GM12878 (cell line): ENCODE measurements around the gene SLC9A7.

Experiments
- BCLAF1 ChIP-seq: fragments of 450-650 bp; IDR thresholded peaks from 2 replicates; pipeline ENCODE4 v1.6.1; 2017; ENCODE audit warnings: antibody characterized with exemption, mild to moderate bottlenecking, moderate library complexity
- CEBPB ChIP-seq, 2 experiments: fragments of 150-350 bp in 1 of 2; IDR thresholded peaks; 2 replicates each; pipeline ENCODE4 v1.6.1; 2012 to 2014; ENCODE audit warnings: low read depth in 2 of 2, low read length in 2 of 2, borderline replicate concordance in 1 of 2, inconsistent platforms in 1 of 2
- CHD2 ChIP-seq: IDR thresholded peaks from 2 replicates; pipeline ENCODE4 v1.6.1; 2011; ENCODE audit warnings: low read depth, low read length, improper control_type of control experiment, borderline replicate concordance
- CTCF ChIP-seq, 3 experiments: IDR thresholded peaks in 2 of 3; conservative IDR thresholded peaks in 1 of 3; 2 replicates each; pipeline ENCODE4 v1.5.1; 2011; ENCODE audit warnings: low read depth in 3 of 3, low read length in 3 of 3, mild to moderate bottlenecking in 3 of 3, control low read depth in 2 of 3, moderate library complexity in 2 of 3, inconsistent platforms in 1 of 3, mixed read lengths in 1 of 3; ENCODE audit not compliant: control insufficient read depth in 2 of 3, insufficient read depth in 1 of 3; ENCODE audit errors: extremely low read depth in 1 of 3
- DPF2 ChIP-seq: fragments of 450-650 bp; IDR thresholded peaks from 2 replicates; pipeline ENCODE4 v1.6.1; 2017; ENCODE audit warnings: mild to moderate bottlenecking
- EP300 ChIP-seq, 2 experiments: fragments of 150-350 bp in 1 of 2; IDR thresholded peaks; 2 replicates each; pipeline ENCODE4 v1.6.1; 2011 to 2012; ENCODE audit warnings: low read depth in 2 of 2, low read length in 2 of 2, borderline replicate concordance in 1 of 2, improper control_type of control experiment in 1 of 2, inconsistent platforms in 1 of 2; ENCODE audit not compliant: control insufficient read depth in 1 of 2
- MTA3 ChIP-seq: IDR thresholded peaks from 2 replicates; pipeline ENCODE4 v1.6.1; 2012; ENCODE audit warnings: low read length, inconsistent platforms, borderline replicate concordance
- NFIC ChIP-seq: IDR thresholded peaks from 2 replicates; pipeline ENCODE4 v1.6.1; 2012; ENCODE audit warnings: low read depth, mild to moderate bottlenecking, inconsistent platforms, low read length, moderate library complexity
- NFYA ChIP-seq: IDR thresholded peaks from 2 replicates; pipeline ENCODE4 v1.6.1; 2011; ENCODE audit warnings: low read depth, mild to moderate bottlenecking, low read length, improper control_type of control experiment, borderline replicate concordance
- NR2C2 ChIP-seq: IDR thresholded peaks from 2 replicates; pipeline ENCODE4 v1.6.1; 2011; ENCODE audit warnings: borderline replicate concordance, low read depth; ENCODE audit not compliant: control insufficient read depth, insufficient read length
- NRF1 ChIP-seq: conservative IDR thresholded peaks from 2 replicates; pipeline ENCODE4 v1.6.1; 2011; ENCODE audit warnings: mild to moderate bottlenecking, low read depth, low read length, improper control_type of control experiment
- POLR2A ChIP-seq: IDR thresholded peaks from 2 replicates; pipeline ENCODE4 v1.6.1; 2011; ENCODE audit warnings: low read depth, mild to moderate bottlenecking, low read length
- RAD21 ChIP-seq: IDR thresholded peaks from 2 replicates; pipeline ENCODE4 v1.6.1; 2011; ENCODE audit warnings: mild to moderate bottlenecking, low read depth, low read length, moderate library complexity; ENCODE audit not compliant: insufficient read depth
- YBX1 ChIP-seq: fragments of 450-650 bp; IDR thresholded peaks from 2 replicates; pipeline ENCODE4 v1.6.1; 2016; ENCODE audit warnings: antibody characterized with exemption

GRCh38 chrX:46782034-46782433 is 23.1 kb upstream of the SLC9A7 start:
- TF ChIP-seq CHD2: no peak
- TF ChIP-seq BCLAF1: no peak
- TF ChIP-seq NRF1: no peak
- TF ChIP-seq CEBPB (IDR thresholded peaks at IDR 0.05; ENCODE audit: borderline replicate concordance in 1 of 2, low read depth in 2 of 2, low read length in 2 of 2): no peak
- TF ChIP-seq CTCF (IDR thresholded peaks at IDR 0.05 in 2 of 3, conservative IDR thresholded peaks at IDR 0.05 in 1 of 3; ENCODE audit: control insufficient read depth in 2 of 3, extremely low read depth in 1 of 3, insufficient read depth in 1 of 3, low read depth in 3 of 3, low read length in 3 of 3): no peak
- TF ChIP-seq NFIC: no peak
- no peak for TF ChIP-seq YBX1
- no peak for TF ChIP-seq MTA3
- TF ChIP-seq EP300 (IDR thresholded peaks at IDR 0.05; ENCODE audit: borderline replicate concordance in 1 of 2, control insufficient read depth in 1 of 2, low read depth in 2 of 2, low read length in 2 of 2): no peak
- TF ChIP-seq RAD21: no peak
- TF ChIP-seq NFYA: no peak
- TF ChIP-seq DPF2: no peak
- TF ChIP-seq NR2C2: no peak
- TF ChIP-seq POLR2A: no peak
